T-cell (primary cell): ENCODE data around the gene CA5A. TPM values are rescaled to one million over a fixed set of nuclear protein-coding genes. Genes with fewer than 3 reads are reported as not detected.
"Not testable (repeated sequence)": the region's sequence is repeated elsewhere in the genome, so short reads cannot be mapped to it uniquely, and the experiment has no call there.

ENCODE experiments used
- ATAC-seq, 4 experiments: fragments of 200-7000 bp in 3 of 4; fragments of 150-1000 bp in 1 of 4; cut with Tn5 transposase; replicated peaks in 1 of 4; 1 replicate in 3 of 4; 2 replicates in 1 of 4; pipeline ENCODE4 v1.10.0; 2021; ENCODE audit warnings: moderate library complexity in 3 of 4, mild to moderate bottlenecking in 2 of 4, moderate number of reproducible peaks in 1 of 4
- CTCF ChIA-PET, 2 donors: fragments of 300-600 bp; sonication (Branson Sonifier 250); formaldehyde crosslinking; loops; one replicate each; lab custom pipeline; 2022; ENCODE audit warnings: antibody characterized with exemption in 2 of 2; lab: Charles Lee
- POLR2A ChIA-PET, 2 donors: fragments of 300-600 bp; sonication (Branson Sonifier 250); formaldehyde crosslinking; loops; one replicate each; lab custom pipeline; 2022; ENCODE audit warnings: antibody characterized with exemption in 2 of 2; lab: Charles Lee
- DNase-seq, 35 experiments: peaks; one replicate each; pipeline versions ENCODE4 v3.0.0 to v3.0.0-alpha.2; 2013 to 2023
- H3K27ac ChIP-seq: one replicate; pipeline ENCODE4 v1.5.1; 2013; ENCODE audit warnings: low read length
- H3K27me3 ChIP-seq, 2 experiments: replicated peaks in 1 of 2; 1 replicate in 1 of 2; 2 replicates in 1 of 2; pipeline versions ENCODE4 v1.6.1 to v1.7.0; 2013; ENCODE audit warnings: low read length in 1 of 2, mixed read lengths in 1 of 2; ENCODE audit not compliant: control insufficient read depth in 2 of 2, insufficient read depth in 2 of 2; ENCODE audit errors: extremely low read depth in 1 of 2
- H3K36me3 ChIP-seq, 2 donors: 1 replicate in 1 of 2; 2 replicates in 1 of 2; pipeline versions ENCODE4 v1.6.1 to v1.7.0; 2013; ENCODE audit warnings: low read length in 1 of 2; ENCODE audit not compliant: control insufficient read depth in 2 of 2, insufficient read depth in 1 of 2; ENCODE audit errors: extremely low read depth in 1 of 2
- H3K4me1 ChIP-seq, 2 experiments: 1 replicate in 1 of 2; 2 replicates in 1 of 2; pipeline versions ENCODE4 v1.6.1 to v1.7.0; 2013; ENCODE audit warnings: low read length in 2 of 2, mixed read lengths in 1 of 2; ENCODE audit not compliant: insufficient read depth in 2 of 2, control insufficient read depth in 1 of 2; ENCODE audit errors: extremely low read depth in 1 of 2
- H3K4me3 ChIP-seq, 2 donors: 1 replicate in 1 of 2; 2 replicates in 1 of 2; pipeline versions ENCODE4 v1.5.1 to v1.7.0; 2013; ENCODE audit warnings: mild to moderate bottlenecking in 2 of 2, low read length in 1 of 2, moderate library complexity in 1 of 2; ENCODE audit not compliant: control insufficient read depth in 1 of 2; ENCODE audit errors: extremely low read depth in 1 of 2
- H3K9me3 ChIP-seq: 2 replicates; pipeline ENCODE4 v1.7.0; 2013
- H3K27ac Mint-ChIP-seq, 2 donors: one replicate each; pipeline ENCODE4 v1.8.0; 2020 to 2021; ENCODE audit warnings: mild to moderate bottlenecking in 2 of 2, mixed read lengths in 2 of 2
- H3K27me3 Mint-ChIP-seq, 2 donors: one replicate each; pipeline ENCODE4 v1.8.0; 2021 to 2022; ENCODE audit warnings: mixed read lengths in 2 of 2
- H3K36me3 Mint-ChIP-seq: one replicate; pipeline ENCODE4 v1.8.0; 2021; ENCODE audit warnings: mixed read lengths
- H3K4me1 Mint-ChIP-seq, 3 donors: one replicate each; pipeline ENCODE4 v1.8.0; 2020 to 2022; ENCODE audit warnings: mixed read lengths in 3 of 3, mild to moderate bottlenecking in 1 of 3
- H3K4me3 Mint-ChIP-seq, 3 donors: one replicate each; pipeline ENCODE4 v1.8.0; 2020 to 2022; ENCODE audit warnings: mild to moderate bottlenecking in 3 of 3, mixed read lengths in 3 of 3, moderate library complexity in 3 of 3
- H3K9me3 Mint-ChIP-seq, 3 donors: one replicate each; pipeline ENCODE4 v1.8.0; 2020 to 2022; ENCODE audit warnings: mixed read lengths in 3 of 3
- WGBS: methylation state at CpG from one replicate; pipeline ENCODE4 v1.1.5; 2013; ENCODE audit warnings: missing lambda C conversion rate; ENCODE audit not compliant: insufficient coverage; 5-methylcytosine and 5-hydroxymethylcytosine counted together
- total RNA-seq, 35 experiments: library from RNA in 6 of 35; stranded (reverse) in 6 of 35; fragments of 120-200 nt in 1 of 35; gene quantifications; one replicate each; pipeline versions ENCODE4 v1.2.1 to v1.2.4 and lab custom pipeline; 2013 to 2026

Gene CA5A
- total RNA-seq, 5 donors from 2014 or later (not counting 1 experiment from before 2014, with no cell fraction given): 0.20 TPM; not detected in 4

GRCh38 chr16:87881324-87882200 is 54.8 kb downstream of the CA5A start:
- H3K9me3 Mint-ChIP-seq: no peaks in the 10 kb centered on the region
- peaks cover 4 to 9% of the 10 kb centered on the region in 2 donors for H3K27me3 Mint-ChIP-seq
- H3K27ac Mint-ChIP-seq: no peak overlapping the region
- H3K9me3 ChIP-seq: no peaks in the 10 kb centered on the region
- no peak overlapping the region for H3K4me3 ChIP-seq
- H3K27me3 ChIP-seq: peaks cover 0 to 12% of the 10 kb centered on the region in 2 experiments
- no peak overlapping the region for H3K27ac ChIP-seq
- no peaks in the 10 kb centered on the region for H3K36me3 ChIP-seq
- no peaks in the 10 kb centered on the region for H3K4me1 Mint-ChIP-seq
- ChIA-PET POLR2A (no interaction called here), CTCF (no interaction called here)
- ATAC-seq (no peak), DNase-seq (no peak)
- 81% methylated on average over 10 of the region's 24 CpGs for WGBS
- H3K4me3 Mint-ChIP-seq: no peak overlapping the region
- H3K4me1 ChIP-seq: no peaks in the 10 kb centered on the region
- no peaks in the 10 kb centered on the region for H3K36me3 Mint-ChIP-seq

GRCh38 chr16:87880117-87880696 is 56.1 kb downstream of the CA5A start:
- CTCF ChIA-PET: no interaction called here
- POLR2A ChIA-PET: no interaction called here
- no peaks in the 10 kb centered on the region for H3K36me3 Mint-ChIP-seq
- no peaks in the 10 kb centered on the region for H3K9me3 ChIP-seq
- no peak overlapping the region for H3K4me3 Mint-ChIP-seq
- DNase-seq (no peak), ATAC-seq (no peak)
- H3K4me3 ChIP-seq: no peak overlapping the region
- peaks cover 0 to 17% of the 10 kb centered on the region in 2 experiments for H3K27me3 ChIP-seq
- peaks cover under 1 to 9% of the 10 kb centered on the region in 2 donors for H3K27me3 Mint-ChIP-seq
- peaks cover under 1 to 2% (median 1%) of the 10 kb centered on the region in 3 donors for H3K4me1 Mint-ChIP-seq
- H3K27ac ChIP-seq: no peak overlapping the region
- peaks cover 0 to 2% of the 10 kb centered on the region in 2 experiments for H3K4me1 ChIP-seq
- H3K36me3 ChIP-seq: no peaks in the 10 kb centered on the region
- H3K9me3 Mint-ChIP-seq: no peaks in the 10 kb centered on the region
- H3K27ac Mint-ChIP-seq: no peak overlapping the region
- 92% methylated on average over 10 of the region's 17 CpGs for WGBS

GRCh38 chr16:87879411-87880013 is 56.8 kb downstream of the CA5A start:
- H3K4me1 Mint-ChIP-seq, H3K4me3 ChIP-seq, H3K27me3 Mint-ChIP-seq, H3K36me3 ChIP-seq, CTCF ChIA-PET, ATAC-seq, H3K9me3 ChIP-seq, POLR2A ChIA-PET, H3K4me3 Mint-ChIP-seq, H3K9me3 Mint-ChIP-seq, H3K27ac Mint-ChIP-seq, DNase-seq, H3K4me1 ChIP-seq, H3K27ac ChIP-seq, H3K36me3 Mint-ChIP-seq: not testable (repeated sequence)
- WGBS: 97% methylated on average over 5 of the region's 5 CpGs
- H3K27me3 ChIP-seq: peaks cover 0 to 20% of the 10 kb centered on the region in 2 experiments

- H3K36me3 ChIP-seq: no peaks in the 10 kb centered on the region
- H3K9me3 ChIP-seq: no peaks in the 10 kb centered on the region
- H3K27ac Mint-ChIP-seq: no peak overlapping the region
- H3K27me3 Mint-ChIP-seq: peaks cover 3 to 9% of the 10 kb centered on the region in 2 donors
- H3K9me3 Mint-ChIP-seq: no peaks in the 10 kb centered on the region
- H3K4me1 Mint-ChIP-seq: peaks cover 7 to 9% (median 8%) of the 10 kb centered on the region in 3 donors
- H3K36me3 Mint-ChIP-seq: no peaks in the 10 kb centered on the region
- DNase-seq: no peak
- no peak overlapping the region for H3K27ac ChIP-seq
- no peak overlapping the region for H3K4me3 ChIP-seq
- peaks cover 0 to 21% of the 10 kb centered on the region in 2 experiments for H3K27me3 ChIP-seq
- H3K4me1 ChIP-seq: peaks cover 0 to 11% of the 10 kb centered on the region in 2 experiments
- CTCF ChIA-PET: no interaction called here
- WGBS: no CpG with 5 or more reads among the region's 5 CpGs
- POLR2A ChIA-PET: no interaction called here
- no peak overlapping the region for H3K4me3 Mint-ChIP-seq
- no peak for ATAC-seq
Measured at GRCh38 chr16:87878704-87879103, 57.6 kb downstream of the CA5A start.

GRCh38 chr16:87877942-87878507 is 58.3 kb downstream of the CA5A start:
- WGBS: 56% methylated on average over 16 of the region's 19 CpGs
- H3K4me1 Mint-ChIP-seq: peaks cover 7 to 9% (median 8%) of the 10 kb centered on the region in 3 donors
- Histone ChIP-seq H3K9me3 (no peaks in the 10 kb centered on the region), H3K4me1 (peaks cover 0 to 11% of the 10 kb centered on the region in 2 experiments), H3K4me3 (no peak overlapping the region), H3K27me3 (peaks cover 0 to 21% of the 10 kb centered on the region in 2 experiments), H3K27ac (no peak overlapping the region), H3K36me3 (no peaks in the 10 kb centered on the region)
- H3K36me3 Mint-ChIP-seq: no peaks in the 10 kb centered on the region
- ChIA-PET POLR2A (no interaction called here), CTCF (no interaction called here)
- peak in 1 of 4 experiments; percentile 13 for ATAC-seq
- no peak overlapping the region for H3K4me3 Mint-ChIP-seq
- H3K9me3 Mint-ChIP-seq: no peaks in the 10 kb centered on the region
- no peak overlapping the region for H3K27ac Mint-ChIP-seq
- no peak for DNase-seq
- H3K27me3 Mint-ChIP-seq: peaks cover 3 to 9% of the 10 kb centered on the region in 2 donors
